GM23248 (cell line): ENCODE measurements around the gene DCUN1D1. TPM values are rescaled to one million over a fixed set of nuclear protein-coding genes. Genes with fewer than 3 reads are reported as not detected.
"Not testable (repeated sequence)": the region's sequence is repeated elsewhere in the genome, so short reads cannot be mapped to it uniquely, and the experiment has no call there.

Source experiments
- DNase-seq: peaks from one replicate; pipeline ENCODE4 v3.0.0-alpha.2; 2015
- H2AFZ ChIP-seq: fragments of 200-600 bp; sonication (generic); 2 replicates; pipeline ENCODE4 v1.6.1; 2016; ENCODE audit warnings: antibody characterized with exemption
- H3F3A ChIP-seq: fragments of 200-600 bp; sonication (generic); 2 replicates; pipeline ENCODE4 v1.6.1; 2016; ENCODE audit warnings: mild to moderate bottlenecking, antibody characterized with exemption, mixed run types; ENCODE audit not compliant: insufficient read depth
- H3K27ac ChIP-seq: fragments of 200-600 bp; sonication (generic); 2 replicates; pipeline ENCODE4 v1.5.1; 2016; ENCODE audit warnings: mild to moderate bottlenecking
- H3K27me3 ChIP-seq: fragments of 200-600 bp; sonication (generic); replicated peaks from 2 replicates; pipeline ENCODE4 v1.6.1; 2016; ENCODE audit warnings: mild to moderate bottlenecking; ENCODE audit not compliant: insufficient read depth
- H3K36me3 ChIP-seq: fragments of 200-600 bp; sonication (generic); 2 replicates; pipeline ENCODE4 v1.6.1; 2016; ENCODE audit warnings: low read depth, mild to moderate bottlenecking
- H3K4me1 ChIP-seq: fragments of 200-600 bp; sonication (generic); 2 replicates; pipeline ENCODE4 v1.6.1; 2016; ENCODE audit warnings: mild to moderate bottlenecking; ENCODE audit not compliant: insufficient read depth
- H3K4me2 ChIP-seq: fragments of 200-600 bp; sonication (generic); one replicate; pipeline ENCODE4 v1.6.1; 2016; ENCODE audit warnings: mild to moderate bottlenecking; ENCODE audit not compliant: unreplicated experiment
- H3K4me3 ChIP-seq: fragments of 200-600 bp; sonication (generic); 2 replicates; pipeline ENCODE4 v1.5.1; 2016; ENCODE audit warnings: mild to moderate bottlenecking
- H3K79me2 ChIP-seq: fragments of 200-600 bp; sonication (generic); 2 replicates; pipeline ENCODE4 v1.6.1; 2016; ENCODE audit warnings: mild to moderate bottlenecking; ENCODE audit not compliant: insufficient read depth
- H3K9ac ChIP-seq: fragments of 200-600 bp; sonication (generic); 2 replicates; pipeline ENCODE4 v1.6.1; 2016; ENCODE audit warnings: mild to moderate bottlenecking
- H3K9me2 ChIP-seq: fragments of 200-600 bp; sonication (generic); 2 replicates; pipeline ENCODE4 v1.6.1; 2016; ENCODE audit warnings: mixed run types, mild to moderate bottlenecking, moderate library complexity; ENCODE audit not compliant: insufficient read depth
- H3K9me3 ChIP-seq: fragments of 200-600 bp; sonication (generic); one replicate; pipeline ENCODE4 v1.6.1; 2017; ENCODE audit warnings: low read depth
- H4K20me1 ChIP-seq: fragments of 200-600 bp; sonication (generic); 2 replicates; pipeline ENCODE4 v1.6.0; 2016; ENCODE audit not compliant: insufficient read depth
- EZH2 ChIP-seq: fragments of 200-600 bp; sonication (generic); IDR thresholded peaks from 2 replicates; pipeline ENCODE4 v1.6.1; 2018; ENCODE audit warnings: antibody characterized with exemption, mild to moderate bottlenecking; ENCODE audit not compliant: insufficient read depth, poor library complexity, severe bottlenecking
- EZH2phosphoT487 ChIP-seq: fragments of 200-600 bp; sonication (generic); IDR thresholded peaks from 2 replicates; pipeline ENCODE4 v1.6.1; 2018; ENCODE audit warnings: antibody characterized with exemption, moderate library complexity, mild to moderate bottlenecking, low read depth; ENCODE audit not compliant: insufficient read depth
- WGBS, 2 experiments: methylation state at CpG; one replicate each; pipeline ENCODE4 v1.1.6; 2015 to 2017; ENCODE audit warnings: low lambda C conversion rate in 2 of 2, low coverage in 1 of 2; ENCODE audit errors: missing lambda C conversion rate in 2 of 2; 5-methylcytosine and 5-hydroxymethylcytosine counted together
- in situ Hi-C: fragments of 300-500 bp; cut with MboI; formaldehyde crosslinking; loops from 2 replicates; pipeline ENCODE4 v1.15.0; 2020
- polyA plus RNA-seq: library from polyadenylated mRNA; unstranded; fragments of >200 nt; fragmentation: Nextera tagmentation; extraction: Ambion mirVana; gene quantifications from 2 replicates; pipeline ENCODE4 v1.2.1, GENCODE V29; 2016
- total RNA-seq: library from RNA; depleted of rRNA; stranded (reverse); fragments of >200 nt; shearing (Covaris generic); gene quantifications from 2 replicates; pipeline ENCODE4 v1.2.3, GENCODE V29; 2014

DCUN1D1 gene
- total and polyA plus RNA-seq, 2 experiments from 2014 or later = 28.5 to 31.7 TPM

DNA sequence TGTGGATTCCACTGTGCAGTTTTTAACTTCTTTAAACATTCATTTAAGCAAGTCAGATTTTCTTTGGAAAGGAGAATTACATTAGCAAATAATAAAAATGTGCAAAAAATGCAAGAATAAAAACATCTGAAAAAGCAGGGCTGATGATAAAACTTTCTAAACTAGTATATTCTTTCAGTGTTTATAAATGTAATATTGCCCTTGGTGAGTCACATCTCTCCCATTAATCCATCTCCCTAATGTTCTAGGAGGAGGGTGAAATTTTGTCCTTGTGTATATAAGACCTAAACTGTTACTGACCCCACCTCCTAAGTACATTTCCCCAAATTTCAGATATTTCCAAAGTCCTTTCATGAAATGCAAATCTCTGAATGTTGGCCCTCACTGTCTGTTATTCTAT lies 28.5 kb upstream of the DCUN1D1 start:
- no peaks in the 10 kb centered on the region for H3K27me3 ChIP-seq
- no peak overlapping the region for H3K9ac ChIP-seq
- H3K9me2 ChIP-seq = no peaks in the 10 kb centered on the region
- no peaks in the 10 kb centered on the region for H4K20me1 ChIP-seq
- H3K36me3 ChIP-seq = no peaks in the 10 kb centered on the region
- no peaks in the 10 kb centered on the region for H3K4me1 ChIP-seq
- no peak for DNase-seq
- in situ Hi-C loops = no loop called here
- TF ChIP-seq EZH2 (no peak), EZH2phosphoT487 (no peak)
- no peak overlapping the region for H3K4me2 ChIP-seq
- no peak overlapping the region for H3K27ac ChIP-seq
- H3K79me2 ChIP-seq = no peaks in the 10 kb centered on the region
- H3K9me3 ChIP-seq = no peaks in the 10 kb centered on the region
- no peak overlapping the region for H3K4me3 ChIP-seq
- no peak overlapping the region for H2AFZ ChIP-seq
- no peaks in the 10 kb centered on the region for H3F3A ChIP-seq

DNA sequence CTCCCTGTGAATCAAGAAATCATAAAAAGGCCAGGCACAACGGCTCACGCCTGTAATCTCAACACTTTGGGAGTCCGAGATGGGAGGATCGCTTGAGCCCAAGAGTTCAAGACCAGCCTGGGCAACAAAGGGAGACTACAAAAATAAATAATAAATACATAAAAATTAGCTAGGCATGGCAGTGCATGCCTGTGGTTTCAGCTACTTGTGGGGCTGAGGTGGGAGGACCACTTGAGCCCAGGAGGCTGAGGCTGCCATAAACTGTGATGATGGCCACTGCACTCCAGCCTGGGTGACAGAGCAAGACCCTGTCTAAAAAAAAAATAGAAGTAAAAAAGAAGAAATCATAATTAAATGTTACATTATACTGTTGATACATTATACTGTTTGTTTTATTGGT lies 28.0 kb upstream of the DCUN1D1 start:
- in situ Hi-C loops = no loop called here
- no peaks in the 10 kb centered on the region for H3K9me2 ChIP-seq
- H2AFZ ChIP-seq = no peak overlapping the region
- DNase-seq = no peak
- no peak for TF ChIP-seq EZH2
- TF ChIP-seq EZH2phosphoT487 = no peak
- no peaks in the 10 kb centered on the region for H3K79me2 ChIP-seq
- no peaks in the 10 kb centered on the region for H4K20me1 ChIP-seq
- H3K4me2 ChIP-seq = no peak overlapping the region
- no peaks in the 10 kb centered on the region for H3K27me3 ChIP-seq
- WGBS, 2 experiments = 94 to 98% methylated on average over 4 of the region's 4 CpGs
- H3K9me3 ChIP-seq = no peaks in the 10 kb centered on the region
- no peak overlapping the region for H3K9ac ChIP-seq
- H3F3A ChIP-seq = no peaks in the 10 kb centered on the region
- H3K4me3 ChIP-seq = no peak overlapping the region
- no peaks in the 10 kb centered on the region for H3K36me3 ChIP-seq
- no peaks in the 10 kb centered on the region for H3K4me1 ChIP-seq
- H3K27ac ChIP-seq = no peak overlapping the region

DNA sequence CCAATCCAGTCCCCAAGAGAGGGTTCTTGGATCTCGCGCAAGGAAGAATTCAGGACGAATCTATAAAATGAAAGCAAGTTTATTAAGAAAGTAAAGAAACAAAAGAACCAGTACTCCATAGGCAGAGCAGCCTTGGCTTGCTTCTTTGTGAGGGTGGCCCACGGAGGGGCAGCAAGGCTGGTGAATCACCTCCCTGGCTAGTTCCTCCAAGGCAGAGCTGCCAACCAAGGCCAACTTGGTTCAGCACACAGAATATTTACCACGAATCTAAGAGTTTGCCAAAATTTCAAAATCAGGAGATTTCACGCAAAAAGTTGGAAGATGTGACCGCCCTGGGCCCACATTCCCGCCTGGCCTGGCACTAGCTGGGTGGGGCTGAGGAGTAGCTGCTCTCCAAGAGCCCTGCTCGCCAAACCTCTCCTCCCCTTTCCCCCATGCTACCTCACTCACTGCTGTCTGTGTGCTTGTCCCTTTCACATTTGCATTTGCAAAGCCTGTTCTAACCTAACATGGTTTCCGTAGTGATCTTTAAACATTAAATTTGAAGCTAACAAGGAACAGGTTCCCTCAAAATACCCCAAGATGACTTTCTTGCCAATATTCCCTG lies 26.2 kb upstream of the DCUN1D1 start:
- 50 to 52% methylated on average over 10 of the region's 10 CpGs for WGBS, 2 experiments
- Histone ChIP-seq H3K27me3 (no peaks in the 10 kb centered on the region), H3K9me2 (no peaks in the 10 kb centered on the region), H3K27ac (no peak overlapping the region), H3K4me1 (no peaks in the 10 kb centered on the region), H4K20me1 (no peaks in the 10 kb centered on the region), H3K4me2 (no peak overlapping the region), H3K9me3 (no peaks in the 10 kb centered on the region), H3K36me3 (no peaks in the 10 kb centered on the region), H3K4me3 (no peak overlapping the region), H3F3A (no peaks in the 10 kb centered on the region), H3K79me2 (no peaks in the 10 kb centered on the region), H3K9ac (no peak overlapping the region), H2AFZ (no peak overlapping the region)
- TF ChIP-seq EZH2 = no peak
- TF ChIP-seq EZH2phosphoT487 = no peak
- in situ Hi-C loops = no loop called here
- DNase-seq = no peak

DNA sequence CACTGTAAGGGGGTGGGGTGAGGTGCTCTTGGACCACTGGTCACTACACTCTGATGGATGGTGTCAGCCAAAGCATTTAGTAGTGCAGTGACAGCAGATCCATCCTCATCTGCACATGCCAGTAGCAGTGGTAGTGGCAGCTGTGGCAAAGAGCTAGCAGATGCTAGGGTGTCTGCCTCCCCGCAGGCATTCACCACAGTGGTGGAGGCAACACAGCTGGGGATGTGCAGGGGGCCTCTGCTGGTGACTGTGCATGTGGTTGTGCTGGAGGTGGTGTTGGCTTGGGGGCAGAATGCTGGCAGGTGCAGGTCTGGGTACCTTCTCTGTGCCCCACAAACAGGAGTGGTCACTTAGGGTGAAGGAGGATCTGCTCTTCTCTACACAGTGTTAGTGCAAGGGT lies 19.4 kb upstream of the DCUN1D1 start:
- 20 to 38% methylated on average over 1 of the region's 1 CpG for WGBS, 2 experiments
- Histone ChIP-seq H3K9me3 (no peaks in the 10 kb centered on the region), H3K36me3 (no peaks in the 10 kb centered on the region), H4K20me1 (no peaks in the 10 kb centered on the region), H3K9ac (no peak overlapping the region), H3K27me3 (no peaks in the 10 kb centered on the region), H3K4me1 (no peaks in the 10 kb centered on the region), H3F3A (no peaks in the 10 kb centered on the region), H2AFZ (no peak overlapping the region), H3K27ac (no peak overlapping the region), H3K79me2 (no peaks in the 10 kb centered on the region), H3K9me2 (no peaks in the 10 kb centered on the region), H3K4me2 (no peak overlapping the region), H3K4me3 (no peak overlapping the region)
- in situ Hi-C loops = no loop called here
- DNase-seq = no peak
- TF ChIP-seq EZH2phosphoT487 (no peak), EZH2 (no peak)

DNA sequence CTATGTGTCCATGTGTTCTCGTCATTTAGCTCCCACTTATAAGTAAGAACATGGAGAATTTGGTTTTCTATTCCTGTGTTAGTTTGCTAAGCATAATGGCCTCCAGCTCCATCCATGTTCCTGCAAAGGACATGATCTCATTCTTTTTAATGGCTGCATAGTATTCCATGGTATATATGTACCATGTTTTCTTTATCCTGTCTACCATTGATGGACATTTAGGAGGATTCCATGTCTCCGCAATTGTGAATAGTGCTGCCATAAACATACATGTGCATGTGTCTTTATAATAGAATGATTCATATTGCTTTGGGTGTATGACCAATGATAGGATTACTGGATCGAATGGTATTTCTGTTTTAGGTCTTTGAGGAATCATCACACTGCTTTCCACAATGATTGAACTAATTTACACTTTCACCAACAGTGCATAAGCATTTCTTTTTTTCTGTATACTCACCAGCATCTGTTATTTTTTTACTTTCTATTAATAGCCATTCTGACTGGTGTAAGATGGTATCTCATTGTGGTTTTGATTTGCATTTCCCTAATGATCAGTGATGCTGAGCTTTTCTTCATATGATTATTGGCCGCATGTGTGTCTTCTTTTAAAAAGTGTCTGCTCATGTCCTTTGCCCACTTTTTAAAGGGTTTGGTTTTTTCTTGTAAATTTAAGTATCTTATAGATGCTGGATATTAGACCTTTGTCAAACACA lies 13.3 kb upstream of the DCUN1D1 start:
- in situ Hi-C loops, H3K79me2 ChIP-seq, H3K27ac ChIP-seq, H3K36me3 ChIP-seq, H3K9me3 ChIP-seq, H3K4me2 ChIP-seq, H2AFZ ChIP-seq, H3K9ac ChIP-seq, H3K4me3 ChIP-seq, H3K27me3 ChIP-seq, H4K20me1 ChIP-seq, H3K9me2 ChIP-seq, DNase-seq, H3K4me1 ChIP-seq, H3F3A ChIP-seq: not testable (repeated sequence)
- 82% methylated on average over 4 of the region's 4 CpGs for WGBS, 2 experiments
